ENCODE results near the gene RLF.

DNA sequence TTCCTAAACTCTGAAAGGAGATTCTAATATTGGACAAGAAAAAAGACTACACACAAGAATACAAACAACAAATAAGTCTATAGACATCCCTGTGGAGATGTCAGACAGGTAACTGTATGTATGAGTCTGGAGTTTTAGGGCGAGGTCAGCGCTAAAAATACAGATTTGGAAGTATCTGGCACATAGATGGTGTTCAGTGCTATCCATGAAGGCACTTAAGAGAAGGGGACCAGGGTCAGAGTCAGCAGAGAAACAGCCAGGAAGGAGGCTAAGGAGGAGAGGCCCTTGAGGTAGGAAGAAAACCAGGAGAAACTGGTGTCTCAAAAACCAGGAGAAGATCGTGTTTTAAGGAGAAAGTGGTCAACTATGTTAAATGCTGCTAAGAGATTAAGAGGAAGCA lies 114.9 kb downstream of the RLF start:
- TF ChIP-seq, protein P1, sequence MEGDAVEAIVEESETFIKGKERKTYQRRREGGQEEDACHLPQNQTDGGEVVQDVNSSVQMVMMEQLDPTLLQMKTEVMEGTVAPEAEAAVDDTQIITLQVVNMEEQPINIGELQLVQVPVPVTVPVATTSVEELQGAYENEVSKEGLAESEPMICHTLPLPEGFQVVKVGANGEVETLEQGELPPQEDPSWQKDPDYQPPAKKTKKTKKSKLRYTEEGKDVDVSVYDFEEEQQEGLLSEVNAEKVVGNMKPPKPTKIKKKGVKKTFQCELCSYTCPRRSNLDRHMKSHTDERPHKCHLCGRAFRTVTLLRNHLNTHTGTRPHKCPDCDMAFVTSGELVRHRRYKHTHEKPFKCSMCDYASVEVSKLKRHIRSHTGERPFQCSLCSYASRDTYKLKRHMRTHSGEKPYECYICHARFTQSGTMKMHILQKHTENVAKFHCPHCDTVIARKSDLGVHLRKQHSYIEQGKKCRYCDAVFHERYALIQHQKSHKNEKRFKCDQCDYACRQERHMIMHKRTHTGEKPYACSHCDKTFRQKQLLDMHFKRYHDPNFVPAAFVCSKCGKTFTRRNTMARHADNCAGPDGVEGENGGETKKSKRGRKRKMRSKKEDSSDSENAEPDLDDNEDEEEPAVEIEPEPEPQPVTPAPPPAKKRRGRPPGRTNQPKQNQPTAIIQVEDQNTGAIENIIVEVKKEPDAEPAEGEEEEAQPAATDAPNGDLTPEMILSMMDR (IDR thresholded peaks at IDR 0.05; ENCODE audit: insufficient read depth, low read depth, low read length), result no peak
- TF ChIP-seq EZH2 (IDR thresholded peaks at IDR 0.05; ENCODE audit: insufficient read depth, low read length), result no peak
